ENCODE data around the gene NALCN.

Gene NALCN

DNA sequence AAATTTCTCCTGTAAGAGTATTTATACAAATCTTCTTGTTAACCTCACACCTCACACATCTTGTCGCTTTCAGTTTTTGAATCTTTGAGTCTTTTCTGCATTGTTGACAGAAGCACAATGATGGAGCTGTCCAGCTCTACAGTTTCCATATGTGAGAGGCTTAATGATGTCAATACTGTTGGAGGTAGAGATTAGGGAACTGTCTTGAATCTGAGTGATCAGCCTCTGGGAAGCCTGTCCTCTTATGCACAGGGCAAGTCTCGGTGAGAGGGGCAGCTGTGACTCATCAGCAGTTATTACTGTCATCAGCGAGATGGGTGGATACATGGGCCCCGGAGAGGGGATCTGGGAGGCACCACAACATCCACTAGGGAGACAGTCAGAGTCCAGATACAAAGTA is 31.5 kb upstream of the NALCN start:
- Histone ChIP-seq H3K9me3 (ENCODE audit: control insufficient read depth, low read length) (no peaks in the 10 kb centered on the region), H3K27ac (ENCODE audit: low read depth, low read length, severe bottlenecking) (no peak overlapping the region), H3K4me3 (ENCODE audit: extremely low read depth, insufficient read depth, low read length, poor library complexity, severe bottlenecking) (no peak overlapping the region), H3K4me1 (ENCODE audit: control insufficient read depth, insufficient read depth, low read length, poor library complexity, severe bottlenecking) (no peaks in the 10 kb centered on the region), H3K36me3 (ENCODE audit: control insufficient read depth, insufficient read depth, low read length) (no peaks in the 10 kb centered on the region)
- 57 to 100% methylated on average over 1 to 3 of the region's 4 CpGs for WGBS, 2 experiments (ENCODE audit: insufficient coverage in 2 of 2)

DNA sequence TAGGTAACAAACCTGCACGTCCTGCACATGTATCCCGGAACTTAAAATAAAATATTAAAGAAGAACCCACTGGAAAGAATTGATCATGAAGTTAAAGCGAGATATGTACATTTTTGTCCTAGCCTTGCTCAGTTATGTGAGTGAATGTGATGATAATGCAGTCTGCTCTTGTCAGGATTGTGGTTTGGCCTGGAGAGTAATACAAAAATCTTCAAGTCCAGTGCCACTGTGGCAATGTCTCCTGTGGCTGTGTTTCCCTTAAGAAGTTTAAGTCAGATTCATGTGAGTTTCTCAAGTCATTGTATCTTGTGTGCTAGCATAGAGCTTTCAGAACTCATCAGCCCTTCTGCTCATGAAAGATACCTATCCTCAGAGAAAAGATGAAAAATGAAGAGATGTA is 18.2 kb upstream of the NALCN start:
- Histone ChIP-seq H3K4me1 (ENCODE audit: control insufficient read depth, insufficient read depth, low read length, poor library complexity, severe bottlenecking) (no peaks in the 10 kb centered on the region), H3K36me3 (ENCODE audit: control insufficient read depth, insufficient read depth, low read length) (no peaks in the 10 kb centered on the region), H3K4me3 (ENCODE audit: extremely low read depth, insufficient read depth, low read length, poor library complexity, severe bottlenecking) (no peak overlapping the region), H3K9me3 (ENCODE audit: control insufficient read depth, low read length) (no peaks in the 10 kb centered on the region), H3K27ac (ENCODE audit: low read depth, low read length, severe bottlenecking) (no peak overlapping the region)
- 86 to 88% methylated on average over 1 to 3 of the region's 3 CpGs for WGBS, 2 experiments (ENCODE audit: insufficient coverage in 2 of 2)

DNA sequence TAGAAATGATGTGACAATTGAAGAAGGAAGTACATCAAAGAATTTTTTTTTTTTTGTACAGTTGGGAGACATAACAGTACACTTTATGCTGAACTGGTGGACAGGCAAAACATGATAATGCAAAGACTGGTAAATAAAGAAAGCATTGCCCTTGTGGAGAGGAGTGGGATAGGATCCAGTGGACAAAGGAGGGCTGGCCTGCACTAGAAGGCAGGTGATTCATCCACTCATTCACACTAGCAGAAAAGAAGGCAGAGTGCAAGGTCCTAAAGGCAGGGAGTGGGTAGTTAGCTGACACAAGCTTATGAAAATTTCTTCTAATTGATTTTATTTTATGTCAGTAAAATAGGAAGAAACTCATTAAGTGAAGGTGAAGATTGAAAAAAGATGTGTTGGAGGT is 17.6 kb upstream of the NALCN start:
- Histone ChIP-seq H3K9me3 (ENCODE audit: control insufficient read depth, low read length) (no peaks in the 10 kb centered on the region), H3K4me1 (ENCODE audit: control insufficient read depth, insufficient read depth, low read length, poor library complexity, severe bottlenecking) (no peaks in the 10 kb centered on the region), H3K4me3 (ENCODE audit: extremely low read depth, insufficient read depth, low read length, poor library complexity, severe bottlenecking) (no peak overlapping the region)

DNA sequence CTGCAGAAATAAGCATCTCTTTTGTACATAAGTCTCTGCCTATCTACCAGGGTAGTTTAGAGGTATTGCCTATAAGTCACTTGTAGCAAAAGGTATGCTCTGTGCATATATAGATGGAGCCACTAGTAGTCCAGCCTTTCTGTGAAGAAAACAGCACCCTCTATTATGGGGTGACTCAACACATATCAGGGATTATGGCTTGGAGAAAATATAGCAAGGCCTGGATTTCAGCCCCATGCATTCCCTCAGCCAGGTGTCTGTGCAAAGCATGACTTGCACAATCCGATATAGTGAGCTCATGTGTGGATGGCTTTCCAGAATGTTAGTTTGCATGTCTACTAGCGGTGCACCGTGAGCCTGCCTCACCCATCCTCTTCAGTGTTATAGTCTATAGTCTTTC is 13.4 kb upstream of the NALCN start:
- no peak overlapping the region for H3K4me3 ChIP-seq (ENCODE audit: extremely low read depth, insufficient read depth, low read length, poor library complexity, severe bottlenecking)
- 100% methylated on average over 1 of the region's 3 CpGs; no CpG with 5 or more reads in 1 of the 2 experiments for WGBS, 2 experiments (ENCODE audit: insufficient coverage in 2 of 2)
- no peaks in the 10 kb centered on the region for H3K36me3 ChIP-seq (ENCODE audit: control insufficient read depth, insufficient read depth, low read length)
- H3K4me1 ChIP-seq (ENCODE audit: control insufficient read depth, insufficient read depth, low read length, poor library complexity, severe bottlenecking), result no peaks in the 10 kb centered on the region
- H3K9me3 ChIP-seq (ENCODE audit: control insufficient read depth, low read length), result no peaks in the 10 kb centered on the region
- H3K27ac ChIP-seq (ENCODE audit: low read depth, low read length, severe bottlenecking), result no peak overlapping the region

More for the DNA sequence above, 17.6 kb upstream of the NALCN start:
- Histone ChIP-seq H3K27ac (ENCODE audit: low read depth, low read length, severe bottlenecking) (no peak overlapping the region), H3K36me3 (ENCODE audit: control insufficient read depth, insufficient read depth, low read length) (no peaks in the 10 kb centered on the region)

DNA sequence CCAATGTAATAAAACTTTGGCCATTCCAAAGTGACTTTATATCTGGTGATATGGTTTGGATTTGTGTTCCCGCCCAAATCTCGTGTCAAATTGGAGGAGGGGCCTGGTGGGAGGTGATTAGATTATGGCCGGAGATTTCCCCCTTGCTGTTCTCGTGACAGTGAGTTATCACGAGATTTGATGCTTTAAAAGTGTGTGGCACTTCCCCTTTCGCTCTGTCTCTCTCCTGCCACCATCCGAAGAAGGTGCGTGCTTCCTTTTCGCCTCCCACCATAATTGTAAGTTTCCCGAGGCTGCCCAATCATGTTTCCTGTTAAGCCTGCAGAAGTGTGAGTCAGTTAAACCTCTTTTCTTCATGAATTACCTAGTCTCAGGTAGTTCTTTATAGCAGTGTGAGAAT is 9.3 kb upstream of the NALCN start:
- peaks cover 3% of the 10 kb centered on the region for H3K4me1 ChIP-seq (ENCODE audit: control insufficient read depth, insufficient read depth, low read length, poor library complexity, severe bottlenecking)
- no peak overlapping the region for H3K4me3 ChIP-seq (ENCODE audit: extremely low read depth, insufficient read depth, low read length, poor library complexity, severe bottlenecking)
- WGBS, 2 experiments (ENCODE audit: insufficient coverage in 2 of 2), result 78 to 93% methylated on average over 4 to 7 of the region's 10 CpGs
- H3K27ac ChIP-seq (ENCODE audit: low read depth, low read length, severe bottlenecking), result no peak overlapping the region
- H3K9me3 ChIP-seq (ENCODE audit: control insufficient read depth, low read length), result no peaks in the 10 kb centered on the region
- no peaks in the 10 kb centered on the region for H3K36me3 ChIP-seq (ENCODE audit: control insufficient read depth, insufficient read depth, low read length)

DNA sequence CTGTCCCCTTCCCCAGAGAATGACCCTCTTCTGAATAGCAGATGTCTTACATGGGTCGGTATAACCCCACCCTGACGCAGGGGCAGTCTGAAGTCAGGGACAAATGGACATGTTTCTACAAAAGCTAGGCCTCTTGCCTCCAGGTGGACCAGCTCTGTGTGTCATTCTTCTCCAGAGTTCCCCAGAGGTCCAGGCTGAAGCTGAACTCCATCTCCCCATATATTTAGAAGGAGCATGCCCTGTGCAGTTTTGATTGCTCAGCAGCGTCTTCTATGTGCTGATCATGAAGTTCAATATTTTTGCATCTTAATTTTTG is 8.8 kb upstream of the NALCN start:
- Histone ChIP-seq H3K4me3 (ENCODE audit: extremely low read depth, insufficient read depth, low read length, poor library complexity, severe bottlenecking) (no peak overlapping the region), H3K9me3 (ENCODE audit: control insufficient read depth, low read length) (no peaks in the 10 kb centered on the region), H3K36me3 (ENCODE audit: control insufficient read depth, insufficient read depth, low read length) (no peaks in the 10 kb centered on the region), H3K27ac (ENCODE audit: low read depth, low read length, severe bottlenecking) (no peak overlapping the region), H3K4me1 (ENCODE audit: control insufficient read depth, insufficient read depth, low read length, poor library complexity, severe bottlenecking) (peaks cover 3% of the 10 kb centered on the region)
- WGBS, 2 experiments (ENCODE audit: insufficient coverage in 2 of 2), result 83 to 96% methylated on average over 1 to 2 of the region's 3 CpGs

DNA sequence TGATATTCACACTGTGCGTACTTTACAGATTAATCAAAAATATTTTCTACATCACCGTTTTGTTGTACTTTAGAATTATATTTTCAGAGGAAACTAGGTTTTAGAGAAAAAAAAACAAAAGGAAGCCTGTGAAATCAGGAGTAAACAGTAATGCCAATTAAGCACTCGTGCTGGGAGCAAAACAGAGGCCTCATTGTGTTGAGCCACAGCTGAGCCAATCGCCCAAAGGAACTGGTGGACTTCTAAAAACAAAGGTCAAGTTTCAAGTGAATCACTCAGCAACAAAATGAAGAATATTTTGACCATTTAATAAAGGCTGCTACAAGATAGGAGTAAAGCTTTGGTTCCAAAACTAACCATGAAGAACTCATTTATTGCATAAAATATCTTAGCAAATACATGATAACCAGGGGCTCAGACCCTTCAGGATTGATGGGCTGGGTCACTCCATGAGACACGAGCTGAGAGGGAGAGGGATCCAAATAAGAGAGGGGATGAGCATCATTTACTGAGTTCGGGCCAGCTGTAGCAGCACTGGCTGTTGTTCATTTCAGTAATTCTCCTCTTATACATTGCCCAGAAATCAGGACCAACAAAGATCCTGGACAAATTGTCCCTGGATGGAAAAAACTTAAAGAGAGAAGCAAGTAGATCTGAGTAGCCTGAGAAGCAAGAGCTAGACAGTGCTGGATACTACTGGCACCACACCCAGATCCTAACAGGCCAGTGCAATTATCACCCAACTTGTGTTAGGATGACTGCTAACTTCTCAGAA is 8.3 kb upstream of the NALCN start:
- H3K4me3 ChIP-seq (ENCODE audit: extremely low read depth, insufficient read depth, low read length, poor library complexity, severe bottlenecking), result no peak overlapping the region
- 29 to 93% methylated on average over 2 to 3 of the region's 6 CpGs for WGBS, 2 experiments (ENCODE audit: insufficient coverage in 2 of 2)
- H3K36me3 ChIP-seq (ENCODE audit: control insufficient read depth, insufficient read depth, low read length), result no peaks in the 10 kb centered on the region
- H3K27ac ChIP-seq (ENCODE audit: low read depth, low read length, severe bottlenecking), result peak overlapping the region; percentile 51
- no peaks in the 10 kb centered on the region for H3K9me3 ChIP-seq (ENCODE audit: control insufficient read depth, low read length)
- H3K4me1 ChIP-seq (ENCODE audit: control insufficient read depth, insufficient read depth, low read length, poor library complexity, severe bottlenecking), result peaks cover 3% of the 10 kb centered on the region

DNA sequence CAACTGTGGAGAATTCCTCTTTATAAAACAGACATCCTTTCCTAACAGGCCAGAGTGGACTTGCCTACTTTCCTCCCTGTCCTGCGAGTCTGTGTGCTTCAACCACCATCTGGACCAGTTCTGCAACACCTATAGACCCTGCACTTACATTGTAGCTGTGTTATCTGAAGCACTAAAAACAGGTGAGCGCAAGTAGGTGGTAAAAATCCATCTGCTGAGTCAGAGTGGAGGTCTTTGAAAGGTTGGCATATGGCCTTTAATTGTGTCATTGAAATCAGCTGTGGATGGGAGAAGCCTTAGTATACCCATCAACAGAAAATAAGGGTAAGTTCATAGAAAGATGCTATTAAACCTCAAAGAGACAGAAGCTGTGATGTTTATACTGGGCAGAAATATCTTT is 7.6 kb upstream of the NALCN start:
- Histone ChIP-seq H3K4me1 (ENCODE audit: control insufficient read depth, insufficient read depth, low read length, poor library complexity, severe bottlenecking) (peaks cover 3% of the 10 kb centered on the region), H3K9me3 (ENCODE audit: control insufficient read depth, low read length) (no peaks in the 10 kb centered on the region), H3K4me3 (ENCODE audit: extremely low read depth, insufficient read depth, low read length, poor library complexity, severe bottlenecking) (no peak overlapping the region), H3K36me3 (ENCODE audit: control insufficient read depth, insufficient read depth, low read length) (no peaks in the 10 kb centered on the region), H3K27ac (ENCODE audit: low read depth, low read length, severe bottlenecking) (peak overlapping the region; percentile 51)
- 100% methylated on average over 2 of the region's 2 CpGs; no CpG with 5 or more reads in 1 of the 2 experiments for WGBS, 2 experiments (ENCODE audit: insufficient coverage in 2 of 2)

DNA sequence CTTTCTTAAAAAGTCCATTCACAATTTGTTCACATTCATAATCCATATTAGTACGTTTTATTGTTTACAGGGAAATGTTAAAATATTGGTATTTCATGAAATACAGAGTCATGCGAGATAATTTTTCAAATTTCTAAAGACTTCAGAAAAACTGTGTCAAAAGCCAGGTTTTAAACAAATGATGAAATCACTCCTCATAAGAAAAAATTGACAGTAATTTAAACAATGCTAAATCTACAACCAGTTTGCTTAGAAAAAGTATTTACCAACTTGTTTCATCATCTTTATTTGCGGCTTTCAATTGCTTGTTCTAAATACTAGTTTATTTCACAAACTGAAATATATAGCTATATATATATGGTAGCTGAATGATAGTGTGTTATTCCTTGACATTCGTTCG is 1.2 kb upstream of the NALCN start:
- H3K9me3 ChIP-seq (ENCODE audit: control insufficient read depth, low read length), result no peaks in the 10 kb centered on the region
- no peaks in the 10 kb centered on the region for H3K4me1 ChIP-seq (ENCODE audit: control insufficient read depth, insufficient read depth, low read length, poor library complexity, severe bottlenecking)
- H3K27ac ChIP-seq (ENCODE audit: low read depth, low read length, severe bottlenecking), result no peak overlapping the region
- WGBS, 2 experiments (ENCODE audit: insufficient coverage in 2 of 2), result no CpG with 5 or more reads among the region's 5 CpGs
- no peaks in the 10 kb centered on the region for H3K36me3 ChIP-seq (ENCODE audit: control insufficient read depth, insufficient read depth, low read length)
- H3K4me3 ChIP-seq (ENCODE audit: extremely low read depth, insufficient read depth, low read length, poor library complexity, severe bottlenecking), result no peak overlapping the region

DNA sequence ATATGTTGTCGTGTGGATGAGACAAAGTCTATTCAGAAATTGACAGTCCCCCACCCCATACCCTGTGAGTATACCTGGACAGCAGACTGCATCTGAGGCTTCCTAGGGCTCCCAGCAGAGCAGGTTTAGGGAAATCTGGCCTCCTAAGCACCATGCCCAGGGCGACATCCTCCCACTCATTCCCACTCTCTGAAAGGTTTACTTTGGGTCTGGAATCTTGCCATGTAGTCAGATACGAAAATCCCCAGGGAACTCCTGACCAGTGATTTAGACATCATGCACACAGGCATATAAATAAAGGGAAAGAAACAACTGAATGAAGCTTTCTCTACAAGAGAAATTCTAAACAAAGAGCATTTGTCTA is 717 bp upstream of the NALCN start:
- WGBS, 2 experiments (ENCODE audit: insufficient coverage in 2 of 2), result 57% methylated on average over 1 of the region's 3 CpGs; no CpG with 5 or more reads in 1 of the 2 experiments
- H3K4me3 ChIP-seq (ENCODE audit: extremely low read depth, insufficient read depth, low read length, poor library complexity, severe bottlenecking), result peak overlapping the region; percentile 37
- H3K27ac ChIP-seq (ENCODE audit: low read depth, low read length, severe bottlenecking), result no peak overlapping the region
- H3K9me3 ChIP-seq (ENCODE audit: control insufficient read depth, low read length), result no peaks in the 10 kb centered on the region
- H3K36me3 ChIP-seq (ENCODE audit: control insufficient read depth, insufficient read depth, low read length), result no peaks in the 10 kb centered on the region
- no peaks in the 10 kb centered on the region for H3K4me1 ChIP-seq (ENCODE audit: control insufficient read depth, insufficient read depth, low read length, poor library complexity, severe bottlenecking)

DNA sequence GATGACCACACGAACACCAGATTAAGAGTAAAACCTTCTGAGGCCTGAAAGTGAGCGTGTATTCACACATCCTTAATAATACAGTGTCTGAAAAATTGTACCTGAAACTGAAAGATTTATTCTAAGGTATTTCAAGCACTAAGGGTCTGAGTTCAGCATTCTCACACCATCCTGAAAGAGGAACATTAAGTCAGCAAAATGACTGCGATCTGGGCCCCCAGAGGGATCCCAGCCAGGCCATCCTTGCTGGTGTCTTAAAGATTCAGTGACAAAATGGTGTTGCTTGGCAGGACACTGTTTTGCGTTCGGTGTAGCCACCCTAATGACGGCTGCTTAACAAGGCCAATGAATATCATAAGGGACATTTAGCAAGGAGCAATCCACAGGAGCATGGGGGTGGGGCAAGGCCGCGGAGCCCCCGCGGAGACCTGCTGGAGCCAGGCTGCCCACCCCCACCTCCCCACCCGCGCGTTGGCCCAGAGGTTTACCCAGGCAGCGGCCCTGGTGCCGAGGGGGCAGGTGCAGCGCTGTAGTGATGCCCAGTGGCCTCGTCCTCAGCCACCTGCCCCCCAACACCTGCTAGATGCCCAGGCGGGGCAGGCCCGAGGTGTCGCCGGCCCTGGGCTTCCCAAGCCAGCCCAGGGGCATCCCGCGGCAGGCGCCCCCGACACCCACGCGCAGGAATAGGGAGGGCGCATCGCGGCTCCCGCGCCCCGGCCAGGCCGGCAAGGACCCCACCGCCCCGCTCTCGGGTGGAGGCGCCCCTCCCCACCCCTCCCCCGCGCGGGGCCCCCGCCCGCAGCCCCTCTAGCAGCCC is 742 bp downstream of the NALCN start:
- Histone ChIP-seq H3K36me3 (ENCODE audit: control insufficient read depth, insufficient read depth, low read length) (no peaks in the 10 kb centered on the region), H3K27ac (ENCODE audit: low read depth, low read length, severe bottlenecking) (no peak overlapping the region), H3K4me1 (ENCODE audit: control insufficient read depth, insufficient read depth, low read length, poor library complexity, severe bottlenecking) (no peaks in the 10 kb centered on the region), H3K4me3 (ENCODE audit: extremely low read depth, insufficient read depth, low read length, poor library complexity, severe bottlenecking) (peak overlapping the region; percentile 37), H3K9me3 (ENCODE audit: control insufficient read depth, low read length) (no peaks in the 10 kb centered on the region)
- 20% methylated on average over 14 to 19 of the region's 43 CpGs for whole genome bisulfite sequencing, 2 experiments (ENCODE audit: insufficient coverage in 2 of 2)
